NT2/D1 (cell line): Measurements from ENCODE around the gene GTPBP10.

Source experiments
- SUZ12 ChIP-seq: IDR thresholded peaks from 2 replicates; pipeline ENCODE4 v1.6.1; 2011; ENCODE audit not compliant: insufficient read length, insufficient read depth; ENCODE audit errors: extremely low read depth
- YY1 ChIP-seq: IDR thresholded peaks from 2 replicates; pipeline ENCODE4 v1.6.1; 2011; ENCODE audit not compliant: insufficient read length, insufficient read depth
- ZNF274 ChIP-seq: IDR thresholded peaks from 2 replicates; pipeline ENCODE4 v1.6.1; 2011; ENCODE audit warnings: mild to moderate bottlenecking, low read depth, low read length

DNA sequence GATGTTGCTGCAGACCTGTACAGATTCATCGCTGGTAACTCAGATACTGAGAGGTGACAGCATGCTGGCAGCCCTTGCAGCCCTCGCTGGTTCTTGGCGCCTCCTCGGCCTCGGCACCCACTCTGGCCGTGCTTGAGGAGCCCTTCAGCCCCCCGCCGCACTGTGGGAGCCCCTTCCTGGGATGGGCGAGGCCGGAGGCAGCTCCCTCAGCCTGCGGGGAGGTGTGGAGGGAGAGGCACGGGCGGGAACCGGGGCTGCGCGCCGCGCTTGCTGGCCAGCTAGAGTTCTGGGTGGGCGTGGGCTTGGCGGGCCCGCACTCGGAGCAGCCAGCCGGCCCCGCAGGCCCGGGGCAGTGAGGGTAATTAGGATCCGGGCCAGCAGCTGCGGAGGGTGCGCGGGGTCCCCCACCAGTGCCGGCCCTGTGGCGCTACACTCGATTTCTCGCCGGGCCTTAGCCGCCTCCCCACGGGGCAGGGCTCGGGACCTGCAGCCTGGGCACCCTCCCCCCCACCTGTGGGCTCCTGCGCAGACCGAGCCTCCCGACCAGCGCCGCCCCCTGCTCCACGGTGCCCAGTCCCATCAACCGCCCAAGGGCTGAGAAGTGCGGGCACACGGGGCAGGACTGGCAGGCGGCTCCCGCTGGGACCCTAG is 12.2 kb upstream of the GTPBP10 start:
- TF ChIP-seq SUZ12 (no peak), ZNF274 (no peak), YY1 (no peak)
